ENCODE measurements around the gene NAPG.

Gene NAPG

DNA sequence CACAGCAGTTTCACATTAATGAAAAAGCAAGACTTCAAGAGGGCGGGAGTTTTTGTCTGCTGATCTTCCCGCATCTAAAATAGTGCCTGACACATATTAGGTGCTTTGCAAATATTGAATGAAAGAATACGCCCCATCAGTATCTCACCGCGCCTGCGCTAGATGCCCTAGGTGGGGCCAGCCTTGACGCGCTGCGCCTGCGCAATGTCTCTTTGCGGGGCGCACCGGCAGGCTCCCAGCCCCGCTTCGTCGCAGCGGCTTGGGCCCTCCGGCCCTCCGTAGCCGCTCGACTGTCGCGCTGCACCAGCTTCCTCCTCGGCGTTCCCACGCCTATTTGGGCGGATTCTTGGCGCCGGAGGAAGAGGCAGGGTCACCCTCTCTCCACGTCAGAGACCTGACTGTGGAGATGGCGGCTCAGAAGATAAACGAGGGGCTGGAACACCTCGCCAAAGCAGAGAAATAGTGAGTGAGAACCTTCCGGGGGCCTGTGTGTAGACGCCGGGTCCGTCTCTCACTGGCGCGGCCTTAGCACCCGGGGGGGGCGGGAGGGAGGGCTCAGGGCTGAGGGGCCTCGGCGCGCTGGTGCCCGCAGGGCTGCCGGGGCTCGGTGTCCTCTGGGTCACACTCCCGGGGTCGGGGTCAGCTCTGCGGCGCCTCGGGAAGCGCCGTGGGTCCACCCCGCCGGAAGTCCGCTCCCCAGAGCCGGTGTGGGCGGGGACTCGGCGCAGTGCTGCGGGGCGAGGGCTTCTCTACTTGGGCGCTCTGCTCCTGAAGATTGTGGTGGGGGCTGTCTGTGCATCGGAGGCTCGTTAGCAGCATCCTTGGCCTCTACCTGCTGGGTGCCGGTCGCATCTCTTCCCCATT lies at the start of gene NAPG:
Gene NAPG (plus strand): TSS at position 331 of the 864 bp plus-strand sequence. CDS start 76 bp downstream, at position 407.
- DNase-seq (ENCODE audit: low spot score), result peak; percentile 93
- peak within 1 kb of the TSS; percentile 88 for H3K4me3 ChIP-seq
- peak within 1 kb of the TSS; percentile 94 to 97 for H3K27ac ChIP-seq
- TF ChIP-seq, protein P1, sequence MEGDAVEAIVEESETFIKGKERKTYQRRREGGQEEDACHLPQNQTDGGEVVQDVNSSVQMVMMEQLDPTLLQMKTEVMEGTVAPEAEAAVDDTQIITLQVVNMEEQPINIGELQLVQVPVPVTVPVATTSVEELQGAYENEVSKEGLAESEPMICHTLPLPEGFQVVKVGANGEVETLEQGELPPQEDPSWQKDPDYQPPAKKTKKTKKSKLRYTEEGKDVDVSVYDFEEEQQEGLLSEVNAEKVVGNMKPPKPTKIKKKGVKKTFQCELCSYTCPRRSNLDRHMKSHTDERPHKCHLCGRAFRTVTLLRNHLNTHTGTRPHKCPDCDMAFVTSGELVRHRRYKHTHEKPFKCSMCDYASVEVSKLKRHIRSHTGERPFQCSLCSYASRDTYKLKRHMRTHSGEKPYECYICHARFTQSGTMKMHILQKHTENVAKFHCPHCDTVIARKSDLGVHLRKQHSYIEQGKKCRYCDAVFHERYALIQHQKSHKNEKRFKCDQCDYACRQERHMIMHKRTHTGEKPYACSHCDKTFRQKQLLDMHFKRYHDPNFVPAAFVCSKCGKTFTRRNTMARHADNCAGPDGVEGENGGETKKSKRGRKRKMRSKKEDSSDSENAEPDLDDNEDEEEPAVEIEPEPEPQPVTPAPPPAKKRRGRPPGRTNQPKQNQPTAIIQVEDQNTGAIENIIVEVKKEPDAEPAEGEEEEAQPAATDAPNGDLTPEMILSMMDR (IDR thresholded peaks at IDR 0.05), result no peak

DNA sequence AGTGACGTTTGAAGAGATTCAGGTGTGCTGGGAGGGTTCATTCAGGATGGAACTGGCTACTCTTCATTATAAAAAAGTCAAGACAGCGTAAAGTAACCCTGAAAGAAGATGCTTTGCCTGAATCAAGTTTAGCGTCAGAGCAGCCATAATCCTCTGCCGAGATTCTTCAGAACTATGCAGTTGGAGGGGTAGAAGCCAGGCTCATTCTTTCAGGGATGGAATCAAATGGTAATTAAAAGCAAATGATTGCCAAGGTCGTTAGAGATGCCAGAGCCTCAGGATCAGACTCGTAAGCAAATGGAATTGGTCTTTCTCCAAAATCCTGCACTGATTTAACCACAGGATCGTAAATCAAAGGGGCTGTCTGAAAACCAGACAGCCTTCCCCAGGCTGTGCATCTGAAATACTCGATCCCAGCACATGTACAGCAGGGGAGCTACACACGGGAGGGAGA lies 49.5 kb upstream of the NAPG start:
- no peak overlapping the region for H3K27ac ChIP-seq
- TF ChIP-seq, protein P1 (IDR thresholded peaks at IDR 0.05), result no peak
- H3K4me3 ChIP-seq, result no peak overlapping the region
- DNase-seq (ENCODE audit: low spot score), result no peak

DNA sequence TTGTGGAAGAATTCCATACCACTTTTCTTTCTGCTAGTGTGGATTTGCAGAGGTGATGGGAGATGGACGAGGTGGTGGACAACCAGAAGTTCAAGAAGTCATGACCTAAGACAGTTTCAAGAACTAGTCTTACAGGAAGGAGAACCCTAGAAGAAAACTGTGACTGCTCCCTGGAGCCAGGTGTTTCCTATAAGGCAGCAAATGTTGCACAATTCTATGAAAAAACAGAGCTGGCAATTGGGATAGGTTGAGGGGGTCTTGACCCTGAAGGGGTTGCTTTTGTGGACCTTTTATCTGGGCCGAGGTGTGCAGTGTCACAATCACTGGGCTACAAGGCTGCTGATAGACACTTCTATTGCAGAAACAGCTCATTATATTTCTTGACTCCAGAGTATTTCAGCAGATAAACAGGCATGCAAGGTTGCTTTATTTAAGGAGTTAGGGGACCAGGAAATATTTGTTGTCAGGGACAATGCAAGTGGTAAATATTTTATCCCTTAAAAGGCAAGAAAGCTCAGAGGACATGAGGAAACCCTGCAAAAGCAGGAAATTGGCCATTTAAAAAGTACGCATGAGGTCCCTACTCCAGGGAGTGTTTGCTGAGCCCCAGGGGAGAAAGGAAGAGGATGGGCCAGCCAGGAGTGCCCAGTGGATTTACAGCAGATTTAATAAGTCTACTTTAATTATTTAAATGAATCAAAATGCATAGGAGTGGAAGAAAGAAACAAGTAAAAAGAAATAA lies 48.5 kb upstream of the NAPG start:
- Histone ChIP-seq H3K4me3 (no peak overlapping the region), H3K27ac (no peak overlapping the region)
- TF ChIP-seq, protein P1 (IDR thresholded peaks at IDR 0.05), result no peak
- DNase-seq (ENCODE audit: low spot score), result no peak

DNA sequence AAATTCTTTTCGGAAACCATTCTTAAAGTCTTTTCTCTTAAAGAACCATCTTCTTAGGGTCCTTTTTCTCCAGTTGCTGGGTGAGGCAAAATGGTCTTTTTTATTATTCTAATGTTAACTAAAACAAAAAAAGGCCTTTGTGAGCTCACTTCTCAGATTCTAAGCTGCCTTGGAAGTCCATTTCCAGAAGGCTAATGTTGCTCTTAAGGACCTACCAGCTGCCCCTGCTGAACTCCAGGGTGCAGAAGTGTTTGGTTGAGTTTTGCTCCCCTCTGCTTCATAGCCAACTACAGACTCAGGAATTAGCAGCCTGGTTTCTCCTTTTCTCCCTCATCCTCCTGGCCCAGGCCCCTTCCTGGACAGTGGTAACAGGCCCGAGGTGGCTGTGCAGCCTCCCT lies 48.0 kb upstream of the NAPG start:
- Histone ChIP-seq H3K4me3 (no peak overlapping the region), H3K27ac (no peak overlapping the region)
- DNase-seq (ENCODE audit: low spot score), result no peak
- TF ChIP-seq, protein P1 (IDR thresholded peaks at IDR 0.05), result no peak

DNA sequence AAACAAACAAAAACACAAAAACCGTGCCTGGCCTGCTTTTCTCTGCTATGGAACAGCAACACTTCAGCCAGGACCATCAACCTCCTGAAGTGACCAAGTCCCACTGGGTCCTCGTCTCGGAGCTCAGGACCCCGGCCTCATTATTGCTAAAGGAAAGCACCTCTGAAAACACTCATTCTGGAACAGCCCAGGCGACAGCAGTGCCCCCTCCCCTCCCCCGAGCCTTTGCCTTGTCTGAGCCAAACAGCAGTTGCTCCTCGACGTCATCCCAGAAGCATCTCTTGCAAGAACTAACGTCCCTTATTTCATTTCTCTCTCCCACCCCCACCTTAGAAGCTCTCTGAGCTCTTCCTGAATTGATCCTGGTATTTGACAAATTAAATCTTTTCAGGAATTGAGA lies 44.0 kb upstream of the NAPG start:
- TF ChIP-seq, protein P1 (IDR thresholded peaks at IDR 0.05), result no peak
- Histone ChIP-seq H3K27ac (no peak overlapping the region), H3K4me3 (no peak overlapping the region)
- DNase-seq (ENCODE audit: low spot score), result no peak

DNA sequence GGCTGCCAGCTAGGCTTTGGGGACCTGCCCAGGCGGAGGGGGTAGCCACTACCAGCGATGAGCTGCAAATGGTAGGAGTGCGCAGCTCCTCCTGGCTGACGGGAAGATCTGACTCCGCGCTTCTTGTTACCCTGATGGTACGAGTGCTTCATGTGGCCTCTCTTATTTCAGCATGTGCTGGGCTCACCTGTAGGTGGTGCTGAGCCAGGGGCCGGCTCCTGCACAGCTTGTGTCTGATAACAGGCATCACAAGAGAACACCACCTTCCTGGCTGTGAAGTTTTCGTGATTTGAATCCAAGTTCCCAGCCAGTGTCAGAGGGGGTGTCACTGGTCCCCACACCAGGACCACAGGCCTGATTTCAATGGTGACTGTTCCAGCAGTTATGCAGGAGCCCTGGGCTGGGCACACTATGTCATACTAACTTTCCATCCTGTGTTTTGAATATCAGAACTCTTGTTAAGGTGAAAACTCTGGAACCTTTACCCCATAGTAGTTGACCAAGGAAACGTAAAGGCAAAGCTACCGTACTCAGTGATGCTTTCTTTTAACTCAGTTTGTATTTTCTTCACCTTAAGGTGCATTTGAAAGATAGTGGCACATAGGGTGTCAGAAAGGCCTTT lies 43.4 kb upstream of the NAPG start:
- no peak for DNase-seq (ENCODE audit: low spot score)
- no peak overlapping the region for H3K27ac ChIP-seq
- no peak overlapping the region for H3K4me3 ChIP-seq
- TF ChIP-seq, protein P1 (IDR thresholded peaks at IDR 0.05), result no peak

All from coronary artery (tissue), 2 donors.